Lung microvascular endothelial cell (primary cell): ENCODE data around the gene COQ8A. TPM values are rescaled to one million over a fixed set of nuclear protein-coding genes. Genes with fewer than 3 reads are reported as not detected.
A peak's percentile ranks its signal among the peaks of the same experiment; 100 is the strongest.

Source experiments
- DNase-seq, 2 donors: peaks; one replicate each; pipeline versions ENCODE4 v3.0.0 to v3.0.0-alpha.2; 2010; ENCODE audit warnings: low read depth in 2 of 2
- total RNA-seq: library from RNA; depleted of rRNA; stranded (reverse); fragments of >200 nt; gene quantifications from 2 replicates; pipeline ENCODE4 v1.2.1, GENCODE V29; 2014

Gene COQ8A
- total RNA-seq = 14.2 and 33.3 TPM in 2 replicates

DNA sequence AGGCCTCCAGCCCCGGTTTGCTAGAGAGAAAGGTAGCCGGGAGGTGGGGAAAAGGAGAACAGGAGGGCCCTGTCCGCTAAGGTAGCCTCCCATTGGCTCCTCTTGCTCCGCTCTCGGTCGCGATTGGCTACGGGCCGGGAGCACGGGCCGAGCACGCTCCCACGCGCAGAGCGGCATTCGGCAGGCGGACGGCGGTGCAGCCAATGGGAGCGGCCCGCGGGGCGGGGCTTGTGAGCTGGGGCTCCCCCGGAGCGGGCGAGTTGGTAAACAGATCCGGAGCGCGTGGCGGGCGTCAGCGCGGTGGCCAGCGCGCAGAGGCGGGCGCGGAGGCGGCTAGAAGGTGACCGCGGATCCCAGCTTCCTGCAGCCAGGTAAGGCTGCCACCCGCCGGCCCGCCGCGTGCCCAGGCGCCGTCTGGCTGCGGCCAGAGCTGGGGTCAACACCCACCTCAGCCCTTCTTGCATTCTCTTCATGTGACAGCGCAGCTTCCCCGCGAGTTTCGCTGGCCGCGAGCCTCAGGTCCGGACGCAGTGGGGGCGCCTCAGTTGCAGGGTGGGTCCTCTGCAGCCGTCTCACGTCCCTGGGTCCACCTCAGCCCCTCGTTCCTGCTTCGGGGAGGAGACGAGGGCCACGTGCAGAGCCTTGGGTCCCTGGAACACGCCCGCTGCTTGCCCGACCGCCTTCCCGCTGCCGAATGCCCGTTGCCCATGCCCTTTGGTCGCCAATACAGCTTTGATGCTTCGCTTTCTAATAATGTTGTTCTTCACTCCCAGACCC lies at the start of gene COQ8A:
Gene COQ8A (plus strand): TSS at position 266 of the 777 bp plus-strand sequence. CDS start 21,092 bp downstream, outside the sequence.
- DNase-seq = peak; percentile 99 to 100

DNA sequence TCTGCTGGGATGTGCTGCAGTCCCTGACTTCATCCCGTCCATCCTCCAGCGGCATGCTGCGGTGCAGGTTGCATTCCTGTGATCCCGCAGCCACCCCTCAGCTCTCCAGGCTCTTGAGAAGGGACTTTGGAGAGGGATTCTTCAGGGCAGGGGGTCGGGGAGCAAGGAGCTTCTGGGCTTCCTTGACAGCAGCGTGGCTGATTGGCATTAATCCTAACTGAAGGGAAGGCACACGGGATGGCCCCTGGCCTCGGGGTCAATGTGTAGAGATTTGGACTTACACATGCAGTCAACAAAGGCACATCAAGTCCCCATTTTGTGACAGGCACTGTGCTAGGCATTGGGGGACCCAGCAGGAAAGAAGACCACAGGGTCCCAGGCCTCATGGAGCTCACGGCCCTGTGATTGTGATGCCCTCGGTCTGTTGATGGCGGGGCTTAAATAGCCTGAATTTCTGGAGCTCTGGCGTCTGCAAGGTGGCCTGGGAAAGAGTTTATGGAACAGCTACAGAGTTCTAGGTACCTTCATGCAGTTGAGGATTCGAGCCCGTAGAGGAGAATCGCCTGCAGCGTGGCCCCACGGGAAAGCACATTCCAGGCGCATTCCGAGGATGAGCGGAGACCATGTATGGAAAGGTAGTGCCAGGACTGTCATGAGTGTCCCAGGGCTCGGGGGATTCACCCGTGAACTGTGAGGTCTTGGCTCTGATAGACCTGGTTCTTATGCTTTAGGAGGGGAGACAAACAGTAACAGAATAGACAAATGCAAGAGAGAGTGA lies 49.6 kb upstream of the COQ8A start:
- DNase-seq = no peak

DNA sequence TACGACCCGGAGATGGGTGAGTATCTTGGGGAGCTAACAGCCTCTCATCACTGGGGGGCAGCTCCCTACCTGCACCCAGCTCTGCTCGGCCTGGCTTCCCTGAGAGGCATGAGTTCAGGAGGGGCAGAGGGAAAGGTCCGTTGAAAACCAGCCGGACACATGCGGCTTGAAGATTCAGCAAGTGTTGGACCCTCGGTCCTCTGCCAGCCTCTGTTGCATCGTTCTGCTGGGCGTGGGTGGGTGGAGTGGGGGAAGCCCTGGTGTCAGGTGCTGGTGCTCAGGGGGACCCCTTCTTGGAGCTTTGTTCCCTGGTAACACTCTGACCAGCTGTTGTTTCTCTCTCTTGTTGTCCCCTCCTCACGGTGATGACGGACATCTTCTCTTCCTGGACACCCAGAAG lies 48.7 kb upstream of the COQ8A start:
- DNase-seq = no peak

DNA sequence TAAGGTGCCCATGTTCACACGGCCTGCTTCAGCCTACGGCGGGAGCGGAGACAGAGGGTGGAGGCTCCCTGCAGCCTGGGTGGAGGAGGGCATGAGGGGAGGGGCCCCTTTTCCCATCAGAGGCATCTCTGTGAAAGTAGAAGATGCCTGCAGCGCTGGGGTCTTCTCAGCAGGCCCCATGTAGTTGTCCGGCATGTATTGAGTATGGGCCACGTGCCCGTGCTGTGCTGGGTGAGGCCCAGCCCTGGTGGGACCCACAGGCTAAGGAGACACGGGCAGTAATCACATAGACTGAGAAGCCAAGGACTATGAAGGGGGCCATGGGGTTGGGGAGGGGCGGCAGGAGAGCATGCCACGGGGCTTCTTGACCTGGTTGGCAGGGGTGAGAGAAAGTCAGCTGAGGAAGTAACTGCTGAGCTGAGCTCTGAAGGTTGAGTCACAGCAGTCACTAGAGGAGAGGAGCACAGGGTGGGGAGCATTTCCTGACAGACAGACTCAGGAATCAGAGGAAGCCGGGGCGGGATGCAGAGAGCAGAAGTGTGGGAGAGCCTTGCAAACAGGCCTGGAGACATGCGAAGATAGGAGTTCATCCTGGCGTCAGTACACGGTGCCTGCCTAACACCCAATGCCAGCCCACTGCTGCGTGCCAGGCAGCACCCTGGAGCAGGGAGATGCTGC lies 48.1 kb upstream of the COQ8A start:
- DNase-seq = peak in 1 of 2 donors; percentile 87

DNA sequence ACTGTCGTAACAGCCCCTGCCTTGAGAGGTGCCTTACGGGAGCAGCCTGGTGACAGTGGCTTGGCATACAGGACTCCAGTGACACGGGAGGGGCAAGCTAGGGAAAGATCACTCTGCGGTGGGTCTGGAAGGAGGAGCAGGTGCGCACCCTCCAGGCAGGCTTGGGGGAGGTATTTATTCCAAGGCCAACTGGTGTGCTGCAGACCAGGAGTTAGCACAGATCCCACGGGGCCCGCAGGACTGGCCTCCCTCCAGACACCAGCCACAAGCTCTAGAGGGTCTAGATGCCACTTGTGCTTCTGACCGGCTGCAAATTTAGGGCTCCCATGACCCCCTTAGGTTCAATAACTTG lies 47.6 kb upstream of the COQ8A start:
- DNase-seq = peak in 1 of 2 donors; percentile 16

DNA sequence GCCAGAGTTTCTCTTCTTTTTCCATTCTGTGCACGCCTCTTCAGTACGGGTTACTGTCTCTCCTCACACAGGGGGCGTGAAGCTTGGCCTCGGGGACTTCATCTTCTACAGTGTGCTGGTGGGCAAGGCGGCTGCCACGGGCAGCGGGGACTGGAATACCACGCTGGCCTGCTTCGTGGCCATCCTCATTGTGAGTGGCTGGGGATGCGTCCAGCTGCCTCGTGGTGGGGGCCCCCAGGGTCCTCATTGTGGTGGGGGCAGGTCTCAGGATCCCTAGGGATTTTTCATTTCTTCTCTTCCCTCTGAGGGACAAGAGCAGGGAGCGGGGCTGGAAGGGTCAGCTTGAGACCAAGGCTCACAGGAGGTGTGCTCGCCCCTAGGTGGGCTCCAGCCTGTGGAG lies 46.2 kb upstream of the COQ8A start:
- DNase-seq = no peak

DNA sequence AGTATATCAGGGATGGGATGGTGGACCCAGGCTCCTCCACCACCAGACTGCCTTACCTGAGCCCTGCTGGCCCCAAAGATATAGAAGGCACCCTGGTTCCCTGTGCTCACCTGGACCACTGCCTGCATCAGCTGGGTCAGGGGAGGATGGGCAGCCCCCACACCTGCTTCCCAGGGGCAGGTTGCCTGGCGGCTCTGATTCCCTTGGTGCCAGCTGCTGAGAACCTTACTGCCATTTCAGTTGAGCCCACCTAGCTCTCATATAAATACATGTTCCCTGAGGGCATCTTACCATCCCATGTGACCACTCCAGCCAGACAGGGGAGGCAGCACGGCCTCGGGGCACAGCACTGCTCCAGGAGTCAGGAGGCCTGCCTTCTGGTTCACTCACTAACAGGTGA lies 45.3 kb upstream of the COQ8A start:
- DNase-seq = no peak

DNA sequence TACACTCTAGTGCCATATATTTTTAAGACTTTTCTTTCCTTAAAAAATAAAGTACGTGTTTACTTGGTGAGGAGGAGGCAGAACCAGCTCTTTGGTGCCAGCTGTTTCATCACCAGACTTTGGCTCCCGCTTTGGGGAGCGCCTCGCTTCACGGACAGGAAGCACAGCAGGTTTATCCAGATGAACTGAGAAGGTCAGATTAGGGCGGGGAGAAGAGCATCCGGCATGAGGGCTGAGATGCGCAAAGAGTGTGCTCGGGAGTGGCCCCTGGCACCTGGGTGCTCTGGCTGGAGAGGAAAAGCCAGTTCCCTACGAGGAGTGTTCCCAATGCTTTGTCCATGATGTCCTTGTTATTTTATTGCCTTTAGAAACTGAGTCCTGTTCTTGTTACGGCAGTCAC lies 44.5 kb upstream of the COQ8A start:
- no peak for DNase-seq

DNA sequence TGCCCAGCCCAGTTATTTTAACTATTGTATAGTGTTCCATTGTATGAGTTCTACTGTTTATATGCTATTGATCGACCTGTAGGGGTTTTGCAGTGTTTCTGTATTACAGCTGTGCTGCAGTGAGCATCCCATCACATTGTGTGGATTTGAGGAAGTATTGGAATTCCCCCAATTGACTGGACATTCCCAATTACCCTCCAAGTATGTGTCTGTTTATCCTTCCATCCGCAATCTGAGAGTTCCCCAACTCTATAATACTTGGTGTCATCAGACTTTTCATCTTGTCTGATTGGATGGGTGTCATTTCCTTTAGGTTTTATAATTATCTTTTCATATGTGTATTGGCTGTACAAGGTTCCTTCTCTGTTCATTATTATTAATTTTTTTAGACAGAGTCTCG lies 41.8 kb upstream of the COQ8A start:
- no peak for DNase-seq

DNA sequence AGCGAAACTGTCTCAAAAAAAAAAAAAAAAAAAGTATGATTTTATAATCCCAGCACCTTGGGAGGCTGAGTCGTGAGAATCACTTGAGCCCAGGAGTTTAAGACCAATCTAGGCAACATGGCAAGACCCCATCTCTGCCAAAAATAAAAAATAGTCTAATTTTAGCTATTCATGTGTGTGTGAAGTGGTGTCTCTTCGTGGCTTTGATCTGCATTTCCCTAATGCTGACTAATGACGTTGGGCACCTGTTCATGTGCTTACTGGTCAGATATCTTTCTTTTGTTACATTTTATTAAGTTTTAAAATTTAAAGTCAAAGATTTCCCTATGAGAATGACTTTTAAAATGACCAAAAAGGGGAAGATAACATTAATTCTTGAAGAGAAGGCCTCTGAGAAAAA lies 38.7 kb upstream of the COQ8A start:
- no peak for DNase-seq

DNA sequence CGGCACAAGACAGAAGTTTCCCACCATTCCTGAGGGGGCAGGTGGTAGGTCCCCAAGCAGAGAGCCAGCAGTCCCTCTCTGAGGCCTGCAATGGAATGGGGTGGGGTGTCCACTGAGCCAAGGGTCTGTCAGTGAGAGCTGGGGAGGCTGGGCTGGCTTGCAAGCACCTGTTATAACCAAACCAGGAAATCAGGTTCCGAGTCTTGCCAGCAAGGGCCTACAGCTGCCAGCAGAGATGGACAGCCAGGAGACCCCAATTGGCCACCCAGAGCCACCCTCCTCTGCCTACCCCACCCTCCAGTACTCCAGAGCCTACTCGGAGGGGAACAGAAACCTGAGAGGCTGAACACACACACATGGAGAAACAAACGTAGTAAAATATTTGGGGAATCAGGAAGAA lies 37.5 kb upstream of the COQ8A start:
- DNase-seq = no peak

DNA sequence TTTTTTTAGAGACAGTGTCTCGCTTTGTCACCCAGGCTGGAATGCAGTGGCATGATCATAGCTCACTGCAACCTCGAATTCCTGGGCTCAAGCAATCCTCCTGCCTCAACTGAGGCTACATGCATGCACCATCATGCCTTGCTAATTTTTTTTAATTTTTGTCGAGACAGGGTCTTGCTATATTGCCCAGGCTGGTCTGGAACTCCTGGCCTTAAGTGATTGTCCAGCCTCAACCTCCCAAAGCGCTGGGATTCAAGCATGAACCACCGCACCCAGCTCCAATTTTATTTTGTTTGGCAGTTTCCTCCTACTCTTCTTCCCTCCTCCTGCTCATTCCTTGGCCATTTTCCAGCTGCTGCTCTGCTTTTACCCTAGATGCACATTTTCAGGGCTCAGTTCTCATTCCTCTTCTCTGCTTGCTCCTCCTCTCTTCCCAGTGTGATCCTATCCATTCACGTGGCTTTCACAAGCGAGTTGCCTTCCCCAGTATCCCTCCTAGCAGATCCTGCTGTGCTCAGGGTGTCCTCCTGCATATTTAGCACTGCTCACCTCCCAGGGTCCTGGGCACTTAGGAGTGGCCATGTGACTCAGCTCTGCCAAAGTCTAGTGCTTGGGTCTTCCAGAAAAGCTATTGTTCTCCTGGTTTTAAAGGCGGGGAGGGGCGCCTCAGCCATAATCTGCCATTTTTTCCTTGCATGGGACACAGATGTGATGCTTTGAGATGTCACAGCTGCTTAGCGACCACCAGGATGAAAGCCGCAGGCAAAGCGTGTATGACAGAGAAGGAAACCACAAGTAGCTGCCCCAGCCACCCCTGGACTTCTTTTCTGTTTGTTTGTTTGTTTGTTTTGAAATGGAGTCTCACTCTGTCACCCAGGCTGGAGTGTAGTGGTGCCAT lies 36.0 kb upstream of the COQ8A start:
- DNase-seq = peak in 1 of 2 donors; percentile 23

DNA sequence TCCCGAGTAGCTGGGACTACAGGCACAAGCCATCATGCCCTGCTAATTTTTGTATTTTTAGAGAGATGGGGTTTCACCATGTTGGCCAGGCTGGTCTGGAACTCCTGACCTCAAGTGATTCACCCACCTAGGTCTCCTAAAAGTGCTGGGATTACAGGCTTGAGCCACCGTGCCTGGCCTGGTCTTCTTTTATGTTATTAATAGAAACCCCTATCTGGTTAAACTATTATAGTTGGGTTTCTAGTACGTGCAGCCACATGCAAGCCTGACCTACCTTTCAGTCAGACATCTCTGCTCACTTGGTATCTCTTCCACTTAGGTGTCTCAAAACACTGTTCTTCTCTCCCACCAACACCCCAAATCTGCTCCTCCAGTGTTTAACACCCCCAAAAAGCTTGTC lies 35.3 kb upstream of the COQ8A start:
- DNase-seq = no peak

DNA sequence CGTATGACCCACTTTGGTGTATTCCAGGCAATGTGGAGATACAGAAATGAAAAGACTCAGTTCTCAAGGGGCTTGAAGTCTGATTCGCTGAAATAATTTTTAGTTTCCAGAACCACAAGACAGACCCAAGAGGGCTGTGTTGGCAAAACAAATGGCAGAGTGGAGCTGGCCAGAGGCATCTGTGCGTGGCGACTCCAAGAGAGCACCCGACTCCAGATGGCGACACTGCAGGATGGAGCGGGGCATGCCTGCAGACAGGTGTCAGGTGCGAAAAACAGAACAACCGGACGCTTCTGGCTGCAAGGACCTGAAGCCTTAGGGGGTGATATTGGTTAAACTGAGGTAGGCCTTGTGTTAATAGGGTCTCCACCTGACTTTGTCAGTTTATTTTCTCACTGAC lies 31.7 kb upstream of the COQ8A start:
- DNase-seq = no peak

DNA sequence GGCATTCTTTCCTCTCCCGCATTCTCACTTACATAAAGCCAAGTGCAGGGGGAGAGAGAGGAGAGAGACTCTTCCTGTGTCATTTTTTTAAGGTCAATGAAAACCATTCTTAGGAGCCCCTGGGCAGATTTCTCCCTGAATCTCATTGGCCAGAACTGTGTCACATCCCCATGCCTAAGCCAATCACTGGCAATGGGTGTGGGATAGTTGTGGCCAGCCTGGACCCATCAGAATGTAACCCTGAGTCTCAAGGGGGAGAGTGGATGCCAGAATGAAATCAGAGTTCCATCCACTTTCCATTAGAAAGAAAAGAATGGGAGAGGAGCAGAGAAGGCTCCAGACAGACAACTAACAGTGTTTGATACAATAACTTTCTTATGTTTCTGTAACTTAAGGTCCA lies 31.2 kb upstream of the COQ8A start:
- no peak for DNase-seq

DNA sequence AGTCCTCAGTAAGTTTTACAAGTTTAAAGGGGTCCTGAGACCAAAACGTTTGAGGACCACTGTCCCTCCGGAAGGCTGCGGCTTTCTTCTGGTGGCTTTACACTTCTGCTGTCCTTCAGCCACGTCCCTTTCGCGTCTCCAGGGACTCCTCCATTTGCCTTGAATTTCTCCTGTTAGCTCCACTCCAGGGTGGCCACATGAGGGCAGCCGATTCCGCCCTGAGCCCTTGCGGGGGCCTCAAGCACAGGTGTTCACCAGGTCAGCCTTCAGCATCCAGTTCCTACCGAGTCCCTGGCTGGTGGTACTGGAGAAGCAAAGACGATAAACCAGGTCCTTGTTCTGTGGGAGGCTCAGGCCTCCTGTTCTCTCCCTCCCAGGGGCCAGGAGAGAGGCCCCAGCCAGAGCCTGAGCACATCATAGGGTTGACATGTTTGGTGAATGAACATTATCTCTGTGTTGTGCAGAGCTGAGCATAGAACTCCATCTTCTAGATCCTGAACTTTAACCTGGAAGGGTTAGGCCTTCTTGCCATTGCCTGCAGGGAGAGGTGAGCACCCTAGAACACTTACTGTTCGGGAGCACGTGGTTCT lies 27.4 kb upstream of the COQ8A start:
- DNase-seq = peak; percentile 56 to 73

DNA sequence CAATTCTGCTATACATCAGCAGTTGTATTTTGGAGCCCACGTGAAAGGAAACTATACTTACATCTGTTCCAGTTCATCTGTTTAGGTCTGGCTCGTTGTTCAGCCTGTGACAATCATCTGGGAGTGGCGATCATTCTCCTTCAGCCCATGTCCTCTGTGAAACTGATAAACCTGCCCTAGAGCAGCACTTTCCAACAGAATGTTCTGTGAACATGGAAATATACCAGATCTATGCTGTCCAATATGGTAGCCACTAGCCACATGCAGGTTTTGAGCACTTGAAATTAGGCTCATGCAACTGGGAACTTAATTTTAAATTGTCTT lies 24.5 kb upstream of the COQ8A start:
- DNase-seq = no peak

DNA sequence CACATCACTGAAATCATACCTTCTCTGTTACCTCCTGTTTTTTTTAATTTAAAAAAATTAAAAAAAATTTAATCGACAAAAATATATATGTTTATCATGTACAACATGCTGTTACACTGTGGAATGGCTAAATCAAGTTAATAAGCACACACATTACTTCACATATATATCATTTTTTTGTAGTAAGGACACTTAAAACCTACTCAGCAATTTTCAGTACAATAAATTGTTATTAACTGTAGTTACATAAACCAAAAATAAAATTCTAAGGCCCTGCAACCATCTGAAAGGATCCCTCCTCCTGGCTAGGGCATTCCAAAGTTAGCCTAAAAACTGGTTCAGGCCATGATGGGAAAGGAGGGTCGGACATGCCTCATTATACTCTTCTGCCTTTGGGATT lies 23.6 kb upstream of the COQ8A start:
- no peak for DNase-seq

DNA sequence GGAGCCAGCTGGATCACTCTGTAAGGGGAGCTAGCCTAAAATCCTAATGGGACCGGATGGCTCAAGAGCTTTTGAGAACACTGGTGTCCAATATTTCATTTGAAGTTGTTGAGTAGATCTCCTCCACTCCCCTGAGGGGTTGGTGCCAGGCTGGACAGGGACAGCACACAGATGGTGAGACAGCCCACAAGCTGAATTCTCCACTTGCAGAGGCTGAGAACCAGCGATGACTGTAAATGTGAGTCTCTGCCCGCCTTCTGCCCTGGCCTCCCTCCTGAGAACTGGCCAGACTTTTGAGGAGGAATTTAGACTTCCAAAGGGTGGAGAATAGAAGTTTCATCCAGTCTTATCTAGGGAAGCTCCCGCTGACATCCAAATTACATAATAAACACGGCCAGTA lies 20.5 kb upstream of the COQ8A start:
- DNase-seq = no peak

DNA sequence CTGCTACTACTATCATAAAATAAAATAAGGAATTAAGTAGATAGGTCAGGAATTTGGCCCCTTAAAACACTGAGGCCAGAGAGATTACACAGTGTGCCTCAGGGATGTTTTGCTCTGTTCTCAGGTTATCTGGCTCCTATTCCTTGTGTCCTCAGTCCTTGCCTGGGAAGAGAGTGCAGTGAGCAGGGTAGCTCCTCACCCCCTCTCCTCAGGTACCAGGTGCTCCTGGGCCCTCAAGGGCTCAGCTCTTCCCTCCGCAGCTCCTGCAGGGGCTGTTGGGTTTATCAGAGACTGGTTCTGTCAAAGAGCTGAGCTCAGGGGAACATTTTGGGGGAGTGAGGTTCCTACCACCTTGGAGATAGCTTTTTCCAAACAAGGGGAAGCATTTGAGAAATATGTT lies 20.1 kb upstream of the COQ8A start:
- no peak for DNase-seq

DNA sequence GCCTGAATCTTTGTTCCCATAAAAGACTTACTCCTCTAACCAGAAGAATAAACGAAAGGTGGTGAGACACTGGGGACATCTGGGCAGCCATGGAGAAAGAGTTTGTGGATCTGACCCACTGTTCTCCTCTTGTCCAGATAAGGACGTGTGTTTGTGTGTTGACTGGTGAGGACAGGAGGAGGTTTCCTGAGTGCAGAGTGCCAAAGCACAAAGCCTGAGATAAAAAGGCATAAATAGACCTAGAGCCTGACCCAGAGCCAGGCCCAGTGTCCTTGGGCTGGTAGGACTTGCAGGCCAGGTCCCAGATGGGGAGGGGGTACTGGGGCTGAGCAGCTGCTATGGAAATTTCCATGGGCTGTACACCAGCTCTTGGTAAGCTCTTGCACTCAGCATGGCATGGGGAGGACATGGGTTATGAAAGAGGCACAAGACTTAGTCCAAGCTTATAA lies 19.6 kb upstream of the COQ8A start:
- no peak for DNase-seq
